Epithelial cell of umbilical artery (primary cell): ENCODE data around the gene GPR160. TPM values are rescaled to one million over a fixed set of nuclear protein-coding genes. Genes with fewer than 3 reads are reported as not detected.

Experiments
- total RNA-seq: library from RNA; depleted of rRNA; stranded (reverse); fragments of >200 nt; gene quantifications from 2 replicates; pipeline ENCODE4 v1.2.3, GENCODE V29; 2014

GPR160 gene
- total RNA-seq: 0.97 and 1.2 TPM in 2 replicates

GRCh38 chr3:170037463-170038433 is at the start of gene GPR160:
Gene GPR160, plus strand, starts transcription at chr3:170037995. Its CDS starts 45,978 bp downstream, at chr3:170083973.

Other genes with a start within 250 kb of the GPR160 start
- not detected in 2 replicates for gene LRRIQ4, start 225.1 kb upstream of the GPR160 start, total RNA-seq
- gene LRRC34, start 225.1 kb upstream of the GPR160 start, total RNA-seq: 0.97 and 5.0 TPM in 2 replicates
- not detected in 2 replicates for gene LRRC31, start 168.1 kb upstream of the GPR160 start, total RNA-seq
- not detected in 2 replicates for gene SAMD7, start 126.4 kb upstream of the GPR160 start, total RNA-seq
- gene SEC62, start 71.2 kb upstream of the GPR160 start, total RNA-seq: 33.5 and 38.0 TPM in 2 replicates
- gene PHC3, start 143.7 kb downstream of the GPR160 start, total RNA-seq: 8.8 and 16.4 TPM in 2 replicates
- 31.8 and 32.5 TPM in 2 replicates for gene PRKCI, start 184.4 kb downstream of the GPR160 start, total RNA-seq